GM12891 (cell line): ENCODE data around the gene TELO2.
A peak's percentile ranks its signal among the peaks of the same experiment; 100 is the strongest.

Experiments used
- DNase-seq: peaks from one replicate; pipeline ENCODE4 v3.0.0; 2011; ENCODE audit warnings: low spot score; ENCODE audit not compliant: insufficient read length
- FAIRE-seq: peaks from 2 replicates; lab custom pipeline; 2011; peaks lifted over from hg19 to GRCh38; lab: Jason Lieb, UNC
- PAX5 ChIP-seq: IDR thresholded peaks from 2 replicates; pipeline ENCODE4 v1.6.1; 2011; ENCODE audit warnings: low read length, moderate library complexity, mild to moderate bottlenecking; ENCODE audit not compliant: insufficient read depth, severe bottlenecking
- POLR2A ChIP-seq: IDR thresholded peaks from 2 replicates; pipeline ENCODE4 v1.6.1; 2011; ENCODE audit warnings: low read depth, low read length, control low read depth
- POLR2AphosphoS5 ChIP-seq: IDR thresholded peaks from 2 replicates; pipeline ENCODE4 v1.6.1; 2011; ENCODE audit warnings: low read depth, low read length, control low read depth
- POU2F2 ChIP-seq: IDR thresholded peaks from 2 replicates; pipeline ENCODE4 v1.6.1; 2011; ENCODE audit warnings: low read depth, mild to moderate bottlenecking, control low read depth, low read length, moderate library complexity
- SPI1 ChIP-seq: IDR thresholded peaks from 2 replicates; pipeline ENCODE4 v1.6.1; 2011; ENCODE audit warnings: low read depth, low read length, control low read depth
- TAF1 ChIP-seq: IDR thresholded peaks from 2 replicates; pipeline ENCODE4 v1.6.1; 2011; ENCODE audit warnings: low read depth, low read length, control low read depth

The TELO2 gene

GRCh38 chr16:1540556-1540855 is 47.3 kb downstream of the TELO2 start:
- DNase-seq: no peak
- TF ChIP-seq POU2F2 (no peak), PAX5 (no peak), POLR2AphosphoS5 (no peak), TAF1 (no peak), SPI1 (no peak), POLR2A (no peak)
- FAIRE-seq: no peak

- TF ChIP-seq TAF1: no peak
- no peak for TF ChIP-seq POU2F2
These were observed 48.4 kb downstream of the TELO2 start for GRCh38 chr16:1541293-1542165.

GRCh38 chr16:1542166-1542500 is 49.0 kb downstream of the TELO2 start:
- FAIRE-seq (no peak), DNase-seq (no peak)
- no peak for TF ChIP-seq SPI1
- TF ChIP-seq TAF1: no peak
- TF ChIP-seq POLR2A: no peak
- no peak for TF ChIP-seq POU2F2
- TF ChIP-seq PAX5: no peak
- TF ChIP-seq POLR2AphosphoS5: no peak

More at GRCh38 chr16:1541293-1542165, 48.4 kb downstream of the TELO2 start:
- DNase-seq (no peak), FAIRE-seq (no peak)

- TF ChIP-seq TAF1 (no peak), POU2F2 (no peak), POLR2A (no peak), PAX5 (no peak), SPI1 (no peak), POLR2AphosphoS5 (no peak)
- DNase-seq (no peak), FAIRE-seq (no peak)
These were observed 49.4 kb downstream of the TELO2 start for GRCh38 chr16:1542533-1542932.

- TF ChIP-seq SPI1 (peak; percentile 38; the same call in 1 of the 2 replicates), POLR2A (no peak)
- DNase-seq (peak; percentile 59), FAIRE-seq (peak; percentile 97)
These were observed 50.1 kb downstream of the TELO2 start for GRCh38 chr16:1543085-1543896.

GRCh38 chr16:1545044-1546040 is 52.2 kb downstream of the TELO2 start:
- TF ChIP-seq SPI1: no peak
- DNase-seq: no peak
- FAIRE-seq: peak; percentile 51

- DNase-seq: no peak
- TF ChIP-seq TAF1 (no peak), POLR2A (no peak), PAX5 (no peak), POLR2AphosphoS5 (no peak), POU2F2 (no peak), SPI1 (no peak)
- no peak for FAIRE-seq
These were observed 53.3 kb downstream of the TELO2 start for GRCh38 chr16:1546430-1546829.

GRCh38 chr16:1548233-1548632 is 55.1 kb downstream of the TELO2 start:
- no peak for TF ChIP-seq POU2F2
- TF ChIP-seq PAX5: no peak
- TF ChIP-seq TAF1: no peak
- no peak for TF ChIP-seq POLR2AphosphoS5
- no peak for TF ChIP-seq POLR2A
- no peak for TF ChIP-seq SPI1
- no peak for DNase-seq

GRCh38 chr16:1548727-1549126 is 55.6 kb downstream of the TELO2 start:
- FAIRE-seq (no peak), DNase-seq (no peak)
- TF ChIP-seq POLR2A: no peak
- no peak for TF ChIP-seq SPI1

More at GRCh38 chr16:1548233-1548632, 55.1 kb downstream of the TELO2 start:
- no peak for FAIRE-seq

- TF ChIP-seq TAF1 (no peak), POLR2AphosphoS5 (no peak), POLR2A (no peak), POU2F2 (no peak), PAX5 (no peak), SPI1 (no peak)
- FAIRE-seq (no peak), DNase-seq (no peak)
These were observed 56.9 kb downstream of the TELO2 start for GRCh38 chr16:1550069-1550468.
